Brain microvascular endothelial cell (primary cell): Measurements from ENCODE around the gene MRPS23.

Experiments
- DNase-seq: peaks from one replicate; pipeline ENCODE4 v3.0.0-alpha.2; 2020
- H3K27ac ChIP-seq: fragments of 250-450 bp; sonication (Bioruptor Pico); 2 replicates; pipeline ENCODE4 v1.5.1; 2020; ENCODE audit warnings: mild to moderate bottlenecking, moderate library complexity
- H3K27me3 ChIP-seq: fragments of 250-450 bp; sonication (Bioruptor Pico); replicated peaks from 2 replicates; pipeline ENCODE4 v1.5.1; 2020; ENCODE audit warnings: mild to moderate bottlenecking
- H3K36me3 ChIP-seq: fragments of 250-450 bp; sonication (Bioruptor Pico); replicated peaks from 2 replicates; pipeline ENCODE4 v1.5.1; 2020; ENCODE audit warnings: mild to moderate bottlenecking
- H3K4me3 ChIP-seq: 2 replicates; pipeline ENCODE4 v1.5.1; 2011; ENCODE audit warnings: low read depth, mild to moderate bottlenecking, control low read depth, low read length, moderate library complexity
- CTCF ChIP-seq: IDR thresholded peaks from 2 replicates; pipeline ENCODE4 v1.5.1; 2011; ENCODE audit warnings: low read depth, mild to moderate bottlenecking, moderate library complexity, low read length, control low read depth, inconsistent platforms; ENCODE audit errors: missing control alignments
- in situ Hi-C: cut with HindIII; loops from 2 replicates; pipeline ENCODE4 v1.10.0; 2017; ENCODE audit warnings: low sequenced_read_pairs, low pct_ligation_motif_present

The MRPS23 gene

DNA sequence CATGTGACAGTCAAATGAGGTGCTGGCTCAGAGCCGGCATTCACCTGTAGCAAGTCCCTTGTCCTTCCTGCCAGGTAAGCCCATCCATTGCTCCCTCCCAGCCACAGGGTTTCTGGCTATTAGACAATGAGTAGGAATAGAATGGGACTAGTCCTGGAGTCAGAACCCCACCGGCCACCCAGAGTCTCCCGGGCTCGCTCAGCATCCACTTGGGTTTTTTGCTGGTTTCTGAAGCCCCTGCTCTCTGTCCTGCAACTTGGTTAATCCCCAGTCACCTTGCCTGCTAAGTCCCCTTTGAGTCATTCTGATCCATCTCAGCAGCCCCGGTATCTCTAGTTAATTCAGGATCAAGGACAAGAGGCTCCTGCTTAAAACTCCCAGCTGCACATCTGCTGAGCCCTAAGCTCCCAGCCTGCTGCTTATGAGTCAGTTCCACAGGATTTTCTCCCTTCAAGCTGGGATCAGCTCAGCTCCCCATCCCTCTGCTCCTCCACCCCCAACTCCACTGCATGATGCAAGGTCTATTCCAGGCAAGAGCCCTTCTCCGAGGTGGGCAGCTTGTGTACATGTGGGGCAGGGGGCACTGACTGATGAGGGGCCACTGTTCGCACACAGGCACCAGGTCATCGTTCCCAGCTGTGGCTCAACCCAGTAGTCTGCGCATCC lies 19.9 kb upstream of the MRPS23 start:
- in situ Hi-C loops = no loop called here
- Histone ChIP-seq H3K36me3 (peaks cover 11% of the 10 kb centered on the region), H3K27me3 (no peaks in the 10 kb centered on the region), H3K27ac (no peak overlapping the region), H3K4me3 (no peak overlapping the region)
- DNase-seq = peak; percentile 64
- TF ChIP-seq CTCF = no peak

DNA sequence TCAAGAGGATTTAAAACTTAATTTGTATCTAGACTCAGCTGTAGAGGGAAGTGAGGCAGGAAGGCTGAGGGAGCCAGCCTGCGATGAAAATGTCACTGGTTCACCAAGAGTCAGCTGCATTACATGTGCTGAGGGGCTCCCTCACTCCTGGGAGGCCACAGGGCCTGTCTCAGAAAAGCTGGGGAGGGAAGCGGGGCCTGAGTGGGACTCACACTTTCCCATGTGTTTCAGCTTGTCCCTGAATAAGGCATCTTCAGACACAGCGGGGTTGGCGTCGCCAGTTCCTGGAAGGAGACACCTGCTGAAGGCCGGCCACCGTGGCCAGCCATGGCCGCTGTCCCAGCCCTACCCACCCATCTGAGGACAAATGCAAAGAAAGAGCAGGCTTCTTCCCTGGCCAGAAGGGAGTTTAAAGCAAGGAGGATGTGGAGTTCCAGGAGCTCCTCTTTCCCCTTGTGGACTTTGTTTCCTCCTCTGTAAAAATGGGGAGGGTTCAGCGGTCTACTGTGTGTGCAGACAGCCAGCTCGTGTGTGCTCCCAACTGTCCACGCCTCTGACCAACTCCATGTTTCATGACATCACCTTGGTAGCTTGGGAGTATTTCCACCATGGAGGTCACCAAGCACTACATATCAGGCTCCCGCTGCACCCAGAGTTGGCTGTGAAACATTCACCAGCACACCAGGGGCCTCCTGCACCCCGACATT lies 19.2 kb upstream of the MRPS23 start:
- Histone ChIP-seq H3K36me3 (peaks cover 11% of the 10 kb centered on the region), H3K4me3 (no peak overlapping the region), H3K27me3 (no peaks in the 10 kb centered on the region), H3K27ac (no peak overlapping the region)
- in situ Hi-C loops = no loop called here
- no peak for DNase-seq
- TF ChIP-seq CTCF = no peak

- in situ Hi-C loops = no loop called here
- Histone ChIP-seq H3K36me3 (peaks cover 10% of the 10 kb centered on the region), H3K27ac (no peak overlapping the region), H3K27me3 (no peaks in the 10 kb centered on the region), H3K4me3 (no peak overlapping the region)
- DNase-seq = peak; percentile 28
- peak; percentile 68 for TF ChIP-seq CTCF
These were observed 18.4 kb upstream of the MRPS23 start for GRCh38 chr17:57868007-57868909.

DNA sequence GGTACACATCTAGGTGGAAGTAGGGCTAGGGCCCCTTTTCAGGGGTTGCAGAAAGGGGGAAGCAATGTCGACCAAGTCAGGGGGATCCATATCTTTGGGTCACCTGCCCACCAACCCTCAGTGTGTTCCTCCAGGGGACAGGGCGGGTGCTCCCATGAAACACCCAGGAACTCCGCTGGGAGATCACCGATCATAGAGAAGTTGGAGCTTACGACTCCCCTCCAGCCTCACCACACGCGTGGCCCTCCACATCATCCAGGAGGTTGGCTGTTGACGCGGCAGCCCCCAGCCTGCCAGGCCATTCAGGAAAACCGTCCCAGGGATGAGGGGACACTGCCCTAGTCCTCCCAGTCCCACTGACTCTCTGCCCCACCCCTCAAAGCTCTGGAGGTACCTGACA lies 17.3 kb upstream of the MRPS23 start:
- no peak for TF ChIP-seq CTCF
- Histone ChIP-seq H3K27me3 (no peaks in the 10 kb centered on the region), H3K4me3 (no peak overlapping the region), H3K36me3 (peaks cover 4% of the 10 kb centered on the region), H3K27ac (no peak overlapping the region)
- in situ Hi-C loops = no loop called here
- DNase-seq = no peak

DNA sequence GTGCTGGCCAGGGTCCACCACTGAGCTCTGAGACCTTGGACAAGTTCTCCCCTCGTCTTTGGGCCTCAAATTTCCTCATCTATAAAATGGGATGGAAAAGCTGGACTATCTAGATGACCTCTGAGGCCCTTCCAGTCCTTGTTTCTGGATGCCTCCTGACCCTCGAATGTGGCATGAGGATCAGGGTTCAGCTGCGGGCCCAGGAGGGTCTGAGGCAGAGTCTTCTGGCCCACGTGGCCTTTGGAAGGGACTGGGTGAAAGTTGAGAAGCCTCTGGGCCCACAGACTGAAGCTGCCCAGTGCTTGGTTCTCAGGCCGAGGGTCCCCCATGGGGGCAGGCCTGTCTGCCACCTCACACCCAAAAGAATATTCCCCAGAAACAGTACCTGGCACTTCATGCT lies 16.9 kb upstream of the MRPS23 start:
- Histone ChIP-seq H3K4me3 (no peak overlapping the region), H3K36me3 (peaks cover 3% of the 10 kb centered on the region), H3K27ac (no peak overlapping the region), H3K27me3 (no peaks in the 10 kb centered on the region)
- no peak for DNase-seq
- no peak for TF ChIP-seq CTCF
- in situ Hi-C loops = no loop called here
